NCI-H1092 (cell line): Measurements from ENCODE around the gene IL9.

Experiments used
- DNase-seq: peaks from one replicate; lab custom pipeline; 2025; lab: John Stamatoyannopoulos, UW

The IL9 gene

GRCh38 chr5:135891268-135891667 is 4.4 kb downstream of the IL9 start:
- DNase-seq: no peak

GRCh38 chr5:135890867-135891266 is 4.8 kb downstream of the IL9 start:
- DNase-seq: no peak

GRCh38 chr5:135890296-135890695 is 5.3 kb downstream of the IL9 start:
- no peak for DNase-seq

- no peak for DNase-seq
These were observed 7.6 kb downstream of the IL9 start for GRCh38 chr5:135887881-135888614.

- DNase-seq: peak; percentile 23
These were observed 8.2 kb downstream of the IL9 start for GRCh38 chr5:135887447-135887864.

- DNase-seq: no peak
These were observed 9.5 kb downstream of the IL9 start for GRCh38 chr5:135886136-135886535.

- no peak for DNase-seq
These were observed 10.6 kb downstream of the IL9 start for GRCh38 chr5:135885031-135885430.

- no peak for DNase-seq
These were observed 12.2 kb downstream of the IL9 start for GRCh38 chr5:135883441-135883840.

- DNase-seq: no peak
These were observed 12.6 kb downstream of the IL9 start for GRCh38 chr5:135883026-135883425.

GRCh38 chr5:135881819-135882218 is 13.8 kb downstream of the IL9 start:
- DNase-seq: no peak

- DNase-seq: no peak
These were observed 14.4 kb downstream of the IL9 start for GRCh38 chr5:135881244-135881643.

GRCh38 chr5:135880801-135881200 is 14.8 kb downstream of the IL9 start:
- no peak for DNase-seq

GRCh38 chr5:135880278-135880677 is 15.4 kb downstream of the IL9 start:
- DNase-seq: no peak

- no peak for DNase-seq
These were observed 16.1 kb downstream of the IL9 start for GRCh38 chr5:135879591-135879990.

- DNase-seq: no peak
These were observed 17.5 kb downstream of the IL9 start for GRCh38 chr5:135878156-135878620.

GRCh38 chr5:135877570-135878155 is 18.0 kb downstream of the IL9 start:
- DNase-seq: no peak

GRCh38 chr5:135876146-135876545 is 19.5 kb downstream of the IL9 start:
- no peak for DNase-seq

- no peak for DNase-seq
These were observed 20.1 kb downstream of the IL9 start for GRCh38 chr5:135875567-135875966.

GRCh38 chr5:135874461-135874860 is 21.2 kb downstream of the IL9 start:
- no peak for DNase-seq

- DNase-seq: no peak
These were observed 21.8 kb downstream of the IL9 start for GRCh38 chr5:135873831-135874230.

GRCh38 chr5:135871268-135871915 is 24.2 kb downstream of the IL9 start:
- DNase-seq: no peak

- no peak for DNase-seq
These were observed 25.7 kb downstream of the IL9 start for GRCh38 chr5:135869935-135870334.

GRCh38 chr5:135869276-135869675 is 26.4 kb downstream of the IL9 start:
- no peak for DNase-seq
